Measurements from ENCODE around the gene LRRN2. TPM values are rescaled to one million over a fixed set of nuclear protein-coding genes. Genes with fewer than 3 reads are reported as not detected.

LRRN2 gene
- total RNA-seq, 4 donors from 2014 or later = 1.8 to 6.4 (median 4.1) TPM

DNA sequence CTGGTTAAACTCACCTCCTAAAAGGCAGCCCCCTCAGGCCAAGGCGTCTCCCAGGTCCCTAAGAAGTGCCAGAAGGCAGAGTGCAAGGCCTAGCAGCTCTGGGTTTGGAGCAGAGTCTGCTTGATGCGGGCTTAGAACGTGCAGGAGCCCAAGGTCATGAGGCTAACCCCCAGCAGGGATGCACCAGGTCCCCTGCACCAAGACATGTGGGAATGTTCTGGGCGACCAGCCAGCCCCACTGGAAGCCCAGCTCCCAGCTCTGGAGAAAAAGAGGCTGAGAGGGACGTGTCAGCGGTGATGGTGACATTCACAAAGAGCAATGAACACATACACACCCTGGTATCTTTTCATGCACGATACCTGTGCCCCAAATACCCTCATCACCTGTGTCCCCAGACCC is 5.1 kb downstream of the LRRN2 start:
- no peak for ATAC-seq (ENCODE audit: low FRiP score)
- TF ChIP-seq CTCF (IDR thresholded peaks at IDR 0.05) = no peak

GRCh38 chr1:204680051-204680450 is 5.5 kb downstream of the LRRN2 start:
- TF ChIP-seq CTCF (IDR thresholded peaks at IDR 0.05) = no peak
- DNase-seq (ENCODE audit: low spot score) = no peak
- no peak for ATAC-seq (ENCODE audit: low FRiP score)

More for the DNA sequence above, 5.1 kb downstream of the LRRN2 start:
- DNase-seq (ENCODE audit: low spot score) = no peak

DNA sequence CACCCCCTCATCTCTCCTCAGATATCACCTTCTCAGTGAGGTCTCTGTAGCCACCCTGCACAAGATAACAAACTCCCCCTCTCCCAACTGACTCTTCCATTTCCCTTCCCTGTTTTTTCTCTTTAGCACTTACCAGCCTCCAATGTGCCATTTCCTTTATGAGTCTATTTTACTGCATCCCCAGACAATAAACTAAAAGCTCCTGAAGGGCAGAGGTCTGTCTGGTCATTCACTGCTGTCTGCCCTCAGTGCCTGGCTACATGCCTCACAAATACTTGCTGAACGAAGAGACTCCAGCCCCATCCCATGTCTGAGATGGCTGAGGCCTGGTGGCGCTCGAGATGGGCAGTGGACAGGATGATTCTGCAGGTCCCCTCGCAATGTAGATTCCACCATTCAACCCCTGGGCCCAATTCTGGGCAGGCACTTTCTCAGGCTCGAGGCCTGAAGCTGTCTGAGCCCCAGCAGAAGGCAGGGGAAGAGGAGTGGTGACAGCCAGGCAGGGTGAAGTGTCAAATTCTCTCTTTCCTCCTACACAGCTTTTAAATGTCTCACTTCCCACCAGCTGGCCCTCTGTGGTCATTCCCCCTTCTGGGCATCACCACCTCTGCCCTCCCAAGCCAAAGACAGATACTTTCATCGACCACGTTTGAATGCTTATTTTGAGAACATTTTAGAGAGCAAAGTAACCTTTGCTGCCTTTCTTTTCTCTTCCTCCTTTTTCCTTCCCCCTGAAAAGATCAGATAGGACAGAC is 6.6 kb downstream of the LRRN2 start:
- ATAC-seq (ENCODE audit: low FRiP score) = no peak
- no peak for TF ChIP-seq CTCF (IDR thresholded peaks at IDR 0.05)
- DNase-seq (ENCODE audit: low spot score) = no peak

- ATAC-seq (ENCODE audit: low FRiP score) (no peak), DNase-seq (ENCODE audit: low spot score) (no peak)
- TF ChIP-seq CTCF (IDR thresholded peaks at IDR 0.05) = no peak
Observed at GRCh38 chr1:204677864-204678263, 7.7 kb downstream of the LRRN2 start.

GRCh38 chr1:204676043-204676442 is 9.5 kb downstream of the LRRN2 start:
- ATAC-seq (ENCODE audit: low FRiP score) (no peak), DNase-seq (ENCODE audit: low spot score) (no peak)
- TF ChIP-seq CTCF (IDR thresholded peaks at IDR 0.05) = no peak

GRCh38 chr1:204673909-204674649 is 11.5 kb downstream of the LRRN2 start:
- no peak for ATAC-seq (ENCODE audit: low FRiP score)
- TF ChIP-seq CTCF (IDR thresholded peaks at IDR 0.05) = no peak
- no peak for DNase-seq (ENCODE audit: low spot score)

- DNase-seq (ENCODE audit: low spot score) = no peak
- ATAC-seq (ENCODE audit: low FRiP score) = no peak
- TF ChIP-seq CTCF (IDR thresholded peaks at IDR 0.05) = no peak
Observed at GRCh38 chr1:204673209-204673608, 12.3 kb downstream of the LRRN2 start.
